ENCODE results near the gene MRC1. TPM values are rescaled to one million over a fixed set of nuclear protein-coding genes. Genes with fewer than 3 reads are reported as not detected.

MRC1 gene
- total and polyA plus RNA-seq, 2 donors (not counting 1 experiment from before 2014, with no cell fraction given) = 0.12 TPM; not detected in 1

GRCh38 chr10:17913604-17914003 is 104.5 kb downstream of the MRC1 start:
- no peaks in the 10 kb centered on the region for H3K9me3 Mint-ChIP-seq (ENCODE audit: insufficient read depth)
- Histone ChIP-seq H3K4me1 (ENCODE audit: control insufficient read depth in 2 of 2, insufficient read depth in 2 of 2, low read length in 2 of 2) (no peaks in the 10 kb centered on the region), H3K9ac (ENCODE audit: low read length) (no peak overlapping the region), H3K36me3 (replicated peaks in 1 of 2; ENCODE audit: control extremely low read depth in 1 of 2, control insufficient read depth in 1 of 2, extremely low read depth in 1 of 2, insufficient read depth in 2 of 2, low read length in 1 of 2) (no peaks in the 10 kb centered on the region), H3K4me3 (ENCODE audit: control extremely low read depth in 1 of 5, extremely low read depth in 1 of 5, insufficient read depth in 1 of 5, low read depth in 2 of 5, low read length in 4 of 5) (no peak overlapping the region), H3K4me2 (replicated peaks; ENCODE audit: low read depth, low read length, poor library complexity, severe bottlenecking) (no peak overlapping the region), H3K27ac (ENCODE audit: low read length in 2 of 2) (no peak overlapping the region), H4K20me1 (ENCODE audit: control insufficient read depth, insufficient read depth, low read length, poor library complexity, severe bottlenecking) (no peaks in the 10 kb centered on the region), H3K79me2 (ENCODE audit: control insufficient read depth, insufficient read depth, low read length) (no peaks in the 10 kb centered on the region), H3K27me3 (replicated peaks in 1 of 4; ENCODE audit: control extremely low read depth in 1 of 4, control insufficient read depth in 3 of 4, insufficient read depth in 4 of 4, low read length in 3 of 4) (no peaks in the 10 kb centered on the region), H2AFZ (ENCODE audit: insufficient read depth, low read depth, low read length, poor library complexity, severe bottlenecking) (no peak overlapping the region), H3K9me3 (ENCODE audit: control extremely low read depth in 1 of 3, control insufficient read depth in 2 of 3, insufficient read depth in 1 of 3, low read length in 2 of 3) (no peaks in the 10 kb centered on the region)
- no peak overlapping the region for H3K27ac Mint-ChIP-seq
- no peaks in the 10 kb centered on the region for H3K4me1 Mint-ChIP-seq
- ChIA-PET CTCF (no interaction called here), POLR2A (no interaction called here)
- ATAC-seq (ENCODE audit: low read depth) (no peak), DNase-seq (no peak)
- intact Hi-C loops (cut with micrococcal nuclease) = no loop called here
- H3K27me3 Mint-ChIP-seq = no peaks in the 10 kb centered on the region
- TF ChIP-seq EZH2 (IDR thresholded peaks at IDR 0.05; ENCODE audit: borderline replicate concordance, insufficient read depth, low read depth, low read length, poor library complexity, severe bottlenecking) = no peak
- TF ChIP-seq, protein P1, sequence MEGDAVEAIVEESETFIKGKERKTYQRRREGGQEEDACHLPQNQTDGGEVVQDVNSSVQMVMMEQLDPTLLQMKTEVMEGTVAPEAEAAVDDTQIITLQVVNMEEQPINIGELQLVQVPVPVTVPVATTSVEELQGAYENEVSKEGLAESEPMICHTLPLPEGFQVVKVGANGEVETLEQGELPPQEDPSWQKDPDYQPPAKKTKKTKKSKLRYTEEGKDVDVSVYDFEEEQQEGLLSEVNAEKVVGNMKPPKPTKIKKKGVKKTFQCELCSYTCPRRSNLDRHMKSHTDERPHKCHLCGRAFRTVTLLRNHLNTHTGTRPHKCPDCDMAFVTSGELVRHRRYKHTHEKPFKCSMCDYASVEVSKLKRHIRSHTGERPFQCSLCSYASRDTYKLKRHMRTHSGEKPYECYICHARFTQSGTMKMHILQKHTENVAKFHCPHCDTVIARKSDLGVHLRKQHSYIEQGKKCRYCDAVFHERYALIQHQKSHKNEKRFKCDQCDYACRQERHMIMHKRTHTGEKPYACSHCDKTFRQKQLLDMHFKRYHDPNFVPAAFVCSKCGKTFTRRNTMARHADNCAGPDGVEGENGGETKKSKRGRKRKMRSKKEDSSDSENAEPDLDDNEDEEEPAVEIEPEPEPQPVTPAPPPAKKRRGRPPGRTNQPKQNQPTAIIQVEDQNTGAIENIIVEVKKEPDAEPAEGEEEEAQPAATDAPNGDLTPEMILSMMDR (IDR thresholded peaks at IDR 0.05) = no peak
- WGBS (ENCODE audit: insufficient coverage) = 97% methylated on average over 4 of the region's 5 CpGs
- H3K4me3 Mint-ChIP-seq = no peak overlapping the region

- H3K27ac ChIP-seq (ENCODE audit: low read length in 2 of 2) = no peak overlapping the region
- no peak overlapping the region for H2AFZ ChIP-seq (ENCODE audit: insufficient read depth, low read depth, low read length, poor library complexity, severe bottlenecking)
- ChIA-PET CTCF (no interaction called here), POLR2A (no interaction called here)
- TF ChIP-seq, protein P1 (IDR thresholded peaks at IDR 0.05) = no peak
- TF ChIP-seq EZH2 (IDR thresholded peaks at IDR 0.05; ENCODE audit: borderline replicate concordance, insufficient read depth, low read depth, low read length, poor library complexity, severe bottlenecking) = no peak
- no peaks in the 10 kb centered on the region for H4K20me1 ChIP-seq (ENCODE audit: control insufficient read depth, insufficient read depth, low read length, poor library complexity, severe bottlenecking)
- DNase-seq (no peak), ATAC-seq (ENCODE audit: low read depth) (no peak)
- H3K4me3 ChIP-seq (ENCODE audit: control extremely low read depth in 1 of 5, extremely low read depth in 1 of 5, insufficient read depth in 1 of 5, low read depth in 2 of 5, low read length in 4 of 5) = no peak overlapping the region
- intact Hi-C loops (cut with micrococcal nuclease) = no loop called here
- no peak overlapping the region for H3K4me2 ChIP-seq (replicated peaks; ENCODE audit: low read depth, low read length, poor library complexity, severe bottlenecking)
- no peak overlapping the region for H3K9ac ChIP-seq (ENCODE audit: low read length)
- no peaks in the 10 kb centered on the region for H3K9me3 ChIP-seq (ENCODE audit: control extremely low read depth in 1 of 3, control insufficient read depth in 2 of 3, insufficient read depth in 1 of 3, low read length in 2 of 3)
- H3K4me1 ChIP-seq (ENCODE audit: control insufficient read depth in 2 of 2, insufficient read depth in 2 of 2, low read length in 2 of 2) = no peaks in the 10 kb centered on the region
- WGBS (ENCODE audit: insufficient coverage) = 97% methylated on average over 3 of the region's 5 CpGs
- Mint-ChIP-seq H3K4me1 (no peaks in the 10 kb centered on the region), H3K4me3 (no peak overlapping the region), H3K9me3 (ENCODE audit: insufficient read depth) (no peaks in the 10 kb centered on the region), H3K27ac (no peak overlapping the region), H3K27me3 (no peaks in the 10 kb centered on the region)
- H3K36me3 ChIP-seq (replicated peaks in 1 of 2; ENCODE audit: control extremely low read depth in 1 of 2, control insufficient read depth in 1 of 2, extremely low read depth in 1 of 2, insufficient read depth in 2 of 2, low read length in 1 of 2) = no peaks in the 10 kb centered on the region
- H3K27me3 ChIP-seq (replicated peaks in 1 of 4; ENCODE audit: control extremely low read depth in 1 of 4, control insufficient read depth in 3 of 4, insufficient read depth in 4 of 4, low read length in 3 of 4) = no peaks in the 10 kb centered on the region
- no peaks in the 10 kb centered on the region for H3K79me2 ChIP-seq (ENCODE audit: control insufficient read depth, insufficient read depth, low read length)
These were observed 105.3 kb downstream of the MRC1 start for GRCh38 chr10:17914169-17915045.

All from B cell (primary cell).